GM12891 (cell line): Measurements from ENCODE around the gene COL12A1.

Experiments
- PAX5 ChIP-seq: IDR thresholded peaks from 2 replicates; pipeline ENCODE4 v1.6.1; 2011; ENCODE audit warnings: low read length, moderate library complexity, mild to moderate bottlenecking; ENCODE audit not compliant: insufficient read depth, severe bottlenecking
- POLR2A ChIP-seq: IDR thresholded peaks from 2 replicates; pipeline ENCODE4 v1.6.1; 2011; ENCODE audit warnings: low read depth, low read length, control low read depth
- POLR2AphosphoS5 ChIP-seq: IDR thresholded peaks from 2 replicates; pipeline ENCODE4 v1.6.1; 2011; ENCODE audit warnings: low read depth, low read length, control low read depth
- POU2F2 ChIP-seq: IDR thresholded peaks from 2 replicates; pipeline ENCODE4 v1.6.1; 2011; ENCODE audit warnings: low read depth, mild to moderate bottlenecking, control low read depth, low read length, moderate library complexity
- SPI1 ChIP-seq: IDR thresholded peaks from 2 replicates; pipeline ENCODE4 v1.6.1; 2011; ENCODE audit warnings: low read depth, low read length, control low read depth
- TAF1 ChIP-seq: IDR thresholded peaks from 2 replicates; pipeline ENCODE4 v1.6.1; 2011; ENCODE audit warnings: low read depth, low read length, control low read depth

GRCh38 chr6:75135876-75136275 lies 70.0 kb downstream of the COL12A1 start:
- TF ChIP-seq POLR2A (no peak), POU2F2 (no peak), TAF1 (no peak), POLR2AphosphoS5 (no peak), PAX5 (no peak), SPI1 (no peak)
